PC-3 (cell line): ENCODE results near the gene LAD1.

Experiments used
- EZH2 ChIP-seq: fragments of 300-600 bp; sonication (generic); IDR thresholded peaks from one replicate; pipeline ENCODE4 v1.6.1; 2017; ENCODE audit warnings: antibody characterized with exemption, mild to moderate bottlenecking, low read length; ENCODE audit not compliant: unreplicated experiment
- EZH2phosphoT487 ChIP-seq: fragments of 300-600 bp; sonication (generic); IDR thresholded peaks from 2 replicates; pipeline ENCODE4 v1.6.1; 2018; ENCODE audit warnings: mild to moderate bottlenecking, antibody characterized with exemption, low read length, borderline replicate concordance
- TF ChIP-seq, protein P1 (sequence below): fragments of 300-600 bp; sonication (generic); conservative IDR thresholded peaks from 2 replicates; pipeline ENCODE4 v1.5.1; 2017; ENCODE audit warnings: antibody characterized with exemption, low read depth, mild to moderate bottlenecking, low read length

DNA sequence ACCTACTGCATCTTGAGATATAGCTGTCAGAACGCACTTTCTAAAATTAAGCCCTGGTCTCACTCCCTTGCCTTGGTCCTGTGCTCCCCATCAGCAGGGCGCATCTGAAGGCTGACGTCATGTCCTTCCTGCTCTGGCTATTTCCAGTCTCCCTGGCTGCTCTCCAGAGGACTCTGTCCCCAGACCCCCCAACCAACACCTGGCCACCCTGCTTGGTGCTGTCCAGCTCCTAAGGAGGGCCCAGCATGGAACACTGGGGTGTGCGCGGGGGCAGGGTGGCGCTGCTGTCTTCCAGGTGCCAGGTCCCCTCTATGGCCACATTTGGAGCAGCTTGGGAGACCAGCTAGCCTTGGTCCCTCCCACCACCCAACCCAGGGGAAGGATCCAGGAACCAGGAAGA is 29.9 kb downstream of the LAD1 start:
- TF ChIP-seq, protein P1, sequence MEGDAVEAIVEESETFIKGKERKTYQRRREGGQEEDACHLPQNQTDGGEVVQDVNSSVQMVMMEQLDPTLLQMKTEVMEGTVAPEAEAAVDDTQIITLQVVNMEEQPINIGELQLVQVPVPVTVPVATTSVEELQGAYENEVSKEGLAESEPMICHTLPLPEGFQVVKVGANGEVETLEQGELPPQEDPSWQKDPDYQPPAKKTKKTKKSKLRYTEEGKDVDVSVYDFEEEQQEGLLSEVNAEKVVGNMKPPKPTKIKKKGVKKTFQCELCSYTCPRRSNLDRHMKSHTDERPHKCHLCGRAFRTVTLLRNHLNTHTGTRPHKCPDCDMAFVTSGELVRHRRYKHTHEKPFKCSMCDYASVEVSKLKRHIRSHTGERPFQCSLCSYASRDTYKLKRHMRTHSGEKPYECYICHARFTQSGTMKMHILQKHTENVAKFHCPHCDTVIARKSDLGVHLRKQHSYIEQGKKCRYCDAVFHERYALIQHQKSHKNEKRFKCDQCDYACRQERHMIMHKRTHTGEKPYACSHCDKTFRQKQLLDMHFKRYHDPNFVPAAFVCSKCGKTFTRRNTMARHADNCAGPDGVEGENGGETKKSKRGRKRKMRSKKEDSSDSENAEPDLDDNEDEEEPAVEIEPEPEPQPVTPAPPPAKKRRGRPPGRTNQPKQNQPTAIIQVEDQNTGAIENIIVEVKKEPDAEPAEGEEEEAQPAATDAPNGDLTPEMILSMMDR = no peak
- TF ChIP-seq EZH2 = no peak
- no peak for TF ChIP-seq EZH2phosphoT487
